Measurements from ENCODE around the gene TNFRSF14. TPM values are rescaled to one million over a fixed set of nuclear protein-coding genes. Genes with fewer than 3 reads are reported as not detected.

The TNFRSF14 gene
- total RNA-seq, 3 donors from 2014 or later, result 55.8 to 75.8 (median 67.8) TPM

DNA sequence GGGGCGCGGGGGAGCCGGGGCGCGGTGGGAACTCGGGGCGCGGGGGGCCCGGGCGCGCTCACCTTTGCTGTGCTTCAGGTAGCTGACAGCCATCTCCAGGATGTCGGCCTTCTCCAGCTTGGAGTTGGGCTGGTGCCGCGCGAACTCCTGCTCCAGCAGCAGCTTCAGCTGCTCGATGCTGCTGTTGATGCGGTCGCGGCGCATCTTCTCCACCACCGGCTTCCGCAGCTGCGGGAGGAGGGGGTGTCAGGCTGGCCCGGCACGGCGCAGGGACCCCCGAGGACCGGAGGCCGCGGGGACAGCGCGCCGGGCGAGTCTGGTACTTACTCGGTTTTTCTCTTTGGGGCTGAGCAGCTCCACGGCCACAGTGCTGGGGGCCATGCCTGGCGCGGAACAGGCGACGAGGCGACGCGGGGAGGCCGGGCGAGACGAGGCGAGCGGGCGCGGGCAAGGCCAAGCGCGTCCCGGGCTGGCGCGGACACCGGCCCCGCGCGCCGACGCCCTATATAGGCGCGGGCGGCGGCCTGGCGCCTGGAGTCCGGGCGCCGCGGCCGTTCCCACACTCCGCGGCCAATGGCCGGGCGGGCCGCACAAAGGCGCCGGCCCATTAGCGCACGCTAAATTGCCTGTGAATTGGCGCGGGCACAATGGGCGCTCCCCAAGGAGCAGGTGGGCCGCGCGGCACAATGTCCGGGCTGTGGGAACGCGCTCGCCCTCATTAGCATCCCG lies 26.2 kb upstream of the TNFRSF14 start, which contains the start of gene HES5:
TSS of gene HES5 (minus strand) at position 480 of the 729 bp plus-strand sequence. CDS start at position 381, 99 bp downstream.
- TF ChIP-seq, protein P1, sequence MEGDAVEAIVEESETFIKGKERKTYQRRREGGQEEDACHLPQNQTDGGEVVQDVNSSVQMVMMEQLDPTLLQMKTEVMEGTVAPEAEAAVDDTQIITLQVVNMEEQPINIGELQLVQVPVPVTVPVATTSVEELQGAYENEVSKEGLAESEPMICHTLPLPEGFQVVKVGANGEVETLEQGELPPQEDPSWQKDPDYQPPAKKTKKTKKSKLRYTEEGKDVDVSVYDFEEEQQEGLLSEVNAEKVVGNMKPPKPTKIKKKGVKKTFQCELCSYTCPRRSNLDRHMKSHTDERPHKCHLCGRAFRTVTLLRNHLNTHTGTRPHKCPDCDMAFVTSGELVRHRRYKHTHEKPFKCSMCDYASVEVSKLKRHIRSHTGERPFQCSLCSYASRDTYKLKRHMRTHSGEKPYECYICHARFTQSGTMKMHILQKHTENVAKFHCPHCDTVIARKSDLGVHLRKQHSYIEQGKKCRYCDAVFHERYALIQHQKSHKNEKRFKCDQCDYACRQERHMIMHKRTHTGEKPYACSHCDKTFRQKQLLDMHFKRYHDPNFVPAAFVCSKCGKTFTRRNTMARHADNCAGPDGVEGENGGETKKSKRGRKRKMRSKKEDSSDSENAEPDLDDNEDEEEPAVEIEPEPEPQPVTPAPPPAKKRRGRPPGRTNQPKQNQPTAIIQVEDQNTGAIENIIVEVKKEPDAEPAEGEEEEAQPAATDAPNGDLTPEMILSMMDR (IDR thresholded peaks at IDR 0.05), result no peak
- no peak for TF ChIP-seq POLR2AphosphoS5 (IDR thresholded peaks at IDR 0.05)
- TF ChIP-seq POLR2A (IDR thresholded peaks at IDR 0.05), result no peak
- DNase-seq (ENCODE audit: low spot score in 2 of 2), result no peak
- intact Hi-C loops (cut with DNase I; ENCODE audit: low total_unique reads), result no loop called here
- Histone ChIP-seq H3K27ac (peak within 1 kb of the TSS in 1 of 2 donors; percentile 40), H3K36me3 (no peaks in the 10 kb centered on the region), H3K27me3 (peaks cover 0 to 30% of the 10 kb centered on the region in 2 donors), H3K4me1 (peaks cover 46 to 52% of the 10 kb centered on the region in 2 donors), H3K9me3 (no peaks in the 10 kb centered on the region), H3K4me3 (peak within 1 kb of the TSS; percentile 16 to 67 (median 39))

DNA sequence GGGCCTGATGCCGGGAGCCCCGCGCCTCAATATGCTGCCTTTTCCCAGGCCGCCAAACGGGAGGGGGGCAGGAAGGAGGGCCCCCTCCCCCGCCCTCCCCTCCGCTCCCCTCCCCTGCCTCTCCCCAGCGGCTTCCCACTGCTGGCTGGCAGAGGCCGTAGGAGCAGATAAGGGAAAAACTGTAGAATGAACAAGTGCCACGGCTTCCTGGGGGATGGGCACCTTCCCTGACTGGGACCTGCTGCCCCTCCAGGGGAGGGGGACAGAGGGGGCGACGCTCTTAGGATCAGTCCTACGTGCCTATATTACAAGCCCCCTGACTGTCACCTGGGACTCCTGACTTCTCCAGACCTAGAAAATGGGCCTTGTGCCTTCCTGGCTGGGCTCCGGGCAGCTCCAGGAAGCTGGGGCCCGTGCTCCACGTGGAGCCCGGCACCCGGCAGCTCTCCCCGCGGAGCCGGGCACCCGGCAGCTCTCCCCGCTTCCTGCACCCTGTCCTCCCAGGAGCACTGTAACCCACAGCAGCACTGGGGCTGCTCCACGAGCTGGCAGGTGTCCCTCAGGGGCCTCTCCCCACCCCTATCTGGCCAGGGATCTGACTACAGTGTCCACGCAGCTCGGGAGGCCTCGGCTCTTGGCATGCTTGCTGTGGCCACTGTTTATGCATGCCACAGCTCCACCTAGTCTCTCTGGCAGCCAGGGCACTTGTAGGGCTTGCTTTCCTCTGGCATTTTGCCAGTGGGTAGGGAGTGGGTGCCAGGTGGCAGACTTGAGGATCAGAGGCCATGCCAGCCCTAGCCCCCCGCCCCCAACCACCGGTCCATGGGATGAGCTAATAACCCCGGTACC lies 25.4 kb upstream of the TNFRSF14 start:
- no peaks in the 10 kb centered on the region for H3K36me3 ChIP-seq
- DNase-seq (ENCODE audit: low spot score in 2 of 2), result peak; percentile 59 to 68
- H3K27ac ChIP-seq, result peak overlapping the region in 1 of 2 donors; percentile 34
- TF ChIP-seq POLR2A (IDR thresholded peaks at IDR 0.05) (no peak), POLR2AphosphoS5 (IDR thresholded peaks at IDR 0.05) (no peak)
- TF ChIP-seq, protein P1 (IDR thresholded peaks at IDR 0.05), result no peak
- intact Hi-C loops (cut with DNase I; ENCODE audit: low total_unique reads), result no loop called here
- peaks cover 41 to 51% of the 10 kb centered on the region in 2 donors for H3K4me1 ChIP-seq
- H3K4me3 ChIP-seq, result peak overlapping the region in 2 of 3 donors; percentile 39 to 67
- peaks cover 0 to 38% of the 10 kb centered on the region in 2 donors for H3K27me3 ChIP-seq
- H3K9me3 ChIP-seq, result no peaks in the 10 kb centered on the region

GRCh38 chr1:2532485-2533160 lies 23.5 kb upstream of the TNFRSF14 start:
- intact Hi-C loops (cut with DNase I; ENCODE audit: low total_unique reads), result no loop called here
- no peak for TF ChIP-seq POLR2A (IDR thresholded peaks at IDR 0.05)
- no peak for TF ChIP-seq POLR2AphosphoS5 (IDR thresholded peaks at IDR 0.05)
- TF ChIP-seq, protein P1 (IDR thresholded peaks at IDR 0.05), result no peak
- Histone ChIP-seq H3K27ac (no peak overlapping the region), H3K36me3 (no peaks in the 10 kb centered on the region), H3K9me3 (no peaks in the 10 kb centered on the region), H3K27me3 (peaks cover 0 to 52% of the 10 kb centered on the region in 2 donors), H3K4me3 (no peak overlapping the region), H3K4me1 (peaks cover 31 to 40% of the 10 kb centered on the region in 2 donors)
- DNase-seq (ENCODE audit: low spot score in 2 of 2), result no peak

- intact Hi-C loops (cut with DNase I; ENCODE audit: low total_unique reads), result no loop called here
- Histone ChIP-seq H3K27ac (no peak overlapping the region), H3K4me1 (peaks cover 25 to 34% of the 10 kb centered on the region in 2 donors), H3K27me3 (peaks cover 0 to 56% of the 10 kb centered on the region in 2 donors), H3K36me3 (no peaks in the 10 kb centered on the region), H3K4me3 (no peak overlapping the region), H3K9me3 (no peaks in the 10 kb centered on the region)
- no peak for TF ChIP-seq POLR2AphosphoS5 (IDR thresholded peaks at IDR 0.05)
- TF ChIP-seq, protein P1 (IDR thresholded peaks at IDR 0.05), result no peak
- no peak for TF ChIP-seq POLR2A (IDR thresholded peaks at IDR 0.05)
- no peak for DNase-seq (ENCODE audit: low spot score in 2 of 2)
These were observed 22.8 kb upstream of the TNFRSF14 start for GRCh38 chr1:2533365-2533764.

Measured in breast epithelium (tissue), 4 donors.